PC-9 (cell line): ENCODE data around the gene BABAM1.

Experiments used
- EZH2 ChIP-seq: fragments of 200-600 bp; sonication (generic); IDR thresholded peaks from 2 replicates; pipeline ENCODE4 v1.8.0; 2017; ENCODE audit warnings: antibody characterized with exemption, low read depth
- TF ChIP-seq, protein P1 (sequence below): fragments of 200-600 bp; sonication (generic); conservative IDR thresholded peaks from 2 replicates; pipeline ENCODE4 v1.6.1; 2017; ENCODE audit warnings: mixed run types, antibody characterized with exemption, mild to moderate bottlenecking, moderate library complexity

DNA sequence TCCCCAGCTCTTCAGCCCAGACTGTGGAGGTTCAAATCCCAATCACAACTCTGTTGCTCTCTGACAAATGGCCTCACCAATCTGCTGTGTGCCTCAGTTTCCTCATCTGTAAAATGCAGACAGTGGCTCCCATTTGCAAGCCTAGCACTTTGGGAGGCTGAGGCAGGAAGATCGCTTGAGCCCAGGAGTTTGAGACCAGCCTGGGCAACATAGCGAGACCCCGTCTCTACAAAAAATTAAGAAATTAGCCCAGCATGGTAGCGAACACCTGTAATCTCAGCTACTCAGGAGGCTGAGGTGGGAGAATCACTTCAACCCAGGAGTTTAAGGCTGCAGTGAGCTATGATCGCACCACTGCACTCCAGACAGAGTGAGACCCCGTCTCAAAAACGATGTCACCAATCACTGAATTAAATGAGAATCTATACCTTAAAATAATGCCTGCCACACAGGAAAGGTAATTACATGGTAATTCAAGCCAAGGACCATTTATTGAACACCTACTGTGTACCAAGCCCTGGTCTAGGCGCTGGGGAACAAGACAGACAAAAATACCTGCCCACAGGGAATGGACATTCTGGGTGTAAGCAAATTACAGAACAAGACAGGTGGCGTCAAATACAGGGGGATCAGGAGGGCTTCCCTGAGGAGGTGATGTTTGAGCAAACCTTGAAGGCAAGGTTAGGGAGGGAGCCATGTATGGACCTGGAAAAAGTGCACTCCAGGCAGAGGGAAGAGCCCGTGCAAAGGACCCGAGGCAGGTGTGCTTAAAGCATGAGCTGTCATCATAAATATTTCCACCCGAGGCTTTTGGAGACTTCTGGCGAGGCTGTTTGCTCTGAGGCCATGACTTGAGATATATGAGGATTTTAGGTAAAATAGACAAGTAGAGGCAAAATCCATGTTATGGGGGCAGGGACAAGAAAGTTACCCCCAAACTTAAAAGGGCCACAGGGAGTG lies 29.2 kb upstream of the BABAM1 start:
- TF ChIP-seq EZH2 = no peak
- TF ChIP-seq, protein P1, sequence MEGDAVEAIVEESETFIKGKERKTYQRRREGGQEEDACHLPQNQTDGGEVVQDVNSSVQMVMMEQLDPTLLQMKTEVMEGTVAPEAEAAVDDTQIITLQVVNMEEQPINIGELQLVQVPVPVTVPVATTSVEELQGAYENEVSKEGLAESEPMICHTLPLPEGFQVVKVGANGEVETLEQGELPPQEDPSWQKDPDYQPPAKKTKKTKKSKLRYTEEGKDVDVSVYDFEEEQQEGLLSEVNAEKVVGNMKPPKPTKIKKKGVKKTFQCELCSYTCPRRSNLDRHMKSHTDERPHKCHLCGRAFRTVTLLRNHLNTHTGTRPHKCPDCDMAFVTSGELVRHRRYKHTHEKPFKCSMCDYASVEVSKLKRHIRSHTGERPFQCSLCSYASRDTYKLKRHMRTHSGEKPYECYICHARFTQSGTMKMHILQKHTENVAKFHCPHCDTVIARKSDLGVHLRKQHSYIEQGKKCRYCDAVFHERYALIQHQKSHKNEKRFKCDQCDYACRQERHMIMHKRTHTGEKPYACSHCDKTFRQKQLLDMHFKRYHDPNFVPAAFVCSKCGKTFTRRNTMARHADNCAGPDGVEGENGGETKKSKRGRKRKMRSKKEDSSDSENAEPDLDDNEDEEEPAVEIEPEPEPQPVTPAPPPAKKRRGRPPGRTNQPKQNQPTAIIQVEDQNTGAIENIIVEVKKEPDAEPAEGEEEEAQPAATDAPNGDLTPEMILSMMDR = no peak
